Activated effector memory CD4-positive, alpha-beta T cell treated with anti-CD3 and anti-CD28 coated beads, Interleukin-2, amount 50 U/mL, for 16 hours (primary cell): ENCODE data around the gene TSPAN15.

Experiments
- DNase-seq: peaks from one replicate; pipeline ENCODE4 v3.0.0-alpha.2; 2020

Gene TSPAN15

GRCh38 chr10:69489506-69490090 lies 38.3 kb downstream of the TSPAN15 start:
- DNase-seq, result peak; percentile 47

GRCh38 chr10:69490876-69491275 lies 39.6 kb downstream of the TSPAN15 start:
- peak; percentile 39 for DNase-seq

- DNase-seq, result peak; percentile 46
Measured at GRCh38 chr10:69491611-69492010, 40.3 kb downstream of the TSPAN15 start.

GRCh38 chr10:69492091-69492745 lies 41.0 kb downstream of the TSPAN15 start:
- DNase-seq, result peak; percentile 42

- peak; percentile 49 for DNase-seq
Measured at GRCh38 chr10:69492746-69493462, 41.6 kb downstream of the TSPAN15 start.

- peak; percentile 45 for DNase-seq
Measured at GRCh38 chr10:69494626-69495558, 43.6 kb downstream of the TSPAN15 start.

- peak; percentile 33 for DNase-seq
Measured at GRCh38 chr10:69495666-69496065, 44.4 kb downstream of the TSPAN15 start.

GRCh38 chr10:69496352-69497230 lies 45.3 kb downstream of the TSPAN15 start:
- DNase-seq, result peak; percentile 57

- DNase-seq, result peak; percentile 42
Measured at GRCh38 chr10:69497231-69497561, 45.9 kb downstream of the TSPAN15 start.

- DNase-seq, result peak; percentile 63
Measured at GRCh38 chr10:69497611-69498390, 46.5 kb downstream of the TSPAN15 start.

GRCh38 chr10:69498711-69499471 lies 47.6 kb downstream of the TSPAN15 start:
- DNase-seq, result peak; percentile 44

- peak; percentile 50 for DNase-seq
Measured at GRCh38 chr10:69499726-69500689, 48.7 kb downstream of the TSPAN15 start.

GRCh38 chr10:69500864-69501468 lies 49.7 kb downstream of the TSPAN15 start:
- DNase-seq, result peak; percentile 21

GRCh38 chr10:69501657-69502056 lies 50.4 kb downstream of the TSPAN15 start:
- peak; percentile 34 for DNase-seq

GRCh38 chr10:69502589-69502988 lies 51.3 kb downstream of the TSPAN15 start:
- DNase-seq, result peak; percentile 30

GRCh38 chr10:69503001-69503895 lies 52.0 kb downstream of the TSPAN15 start:
- peak; percentile 50 for DNase-seq

- peak; percentile 49 for DNase-seq
Measured at GRCh38 chr10:69503896-69504265, 52.6 kb downstream of the TSPAN15 start.
